ENCODE measurements around the gene DPYD.

DPYD gene

DNA sequence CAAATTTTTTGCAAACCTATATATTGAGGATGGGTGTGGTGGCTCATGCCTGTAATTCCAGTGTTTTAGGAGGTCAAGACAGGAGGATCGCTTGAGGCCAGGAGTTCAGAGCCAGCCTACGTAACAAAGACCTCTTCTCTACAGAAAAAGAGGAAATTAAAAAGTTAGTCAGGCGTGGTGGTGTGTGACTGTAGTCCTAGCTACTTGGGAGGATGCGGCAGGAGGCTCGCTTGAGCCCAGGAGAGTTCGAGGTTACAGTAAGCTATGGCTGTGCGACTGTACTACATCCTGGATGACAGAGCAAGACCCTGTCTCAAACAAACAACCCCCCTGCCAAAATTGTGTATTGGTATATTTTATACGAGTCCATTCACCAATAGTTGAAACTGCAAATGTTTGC is 589.7 kb downstream of the DPYD start:
- H3K36me3 ChIP-seq, result no peaks in the 10 kb centered on the region
- no peak for TF ChIP-seq CTCF (IDR thresholded peaks at IDR 0.05)

GRCh38 chr1:97314685-97315084 is 606.1 kb downstream of the DPYD start:
- no peaks in the 10 kb centered on the region for H3K27me3 ChIP-seq
- H3K27ac ChIP-seq, result no peak overlapping the region
- intact Hi-C loops (cut with DNase I; ENCODE audit: low total_unique reads), result no loop called here
- no peak for DNase-seq
- no peak overlapping the region for H3K4me3 ChIP-seq
- H3K36me3 ChIP-seq, result no peaks in the 10 kb centered on the region
- no peak for TF ChIP-seq CTCF (IDR thresholded peaks at IDR 0.05)
- no peaks in the 10 kb centered on the region for H3K9me3 ChIP-seq
- H3K4me1 ChIP-seq, result no peaks in the 10 kb centered on the region

More for the DNA sequence above, 589.7 kb downstream of the DPYD start:
- no peaks in the 10 kb centered on the region for H3K9me3 ChIP-seq
- DNase-seq, result no peak
- no peaks in the 10 kb centered on the region for H3K27me3 ChIP-seq
- no peaks in the 10 kb centered on the region for H3K4me1 ChIP-seq
- intact Hi-C loops (cut with DNase I; ENCODE audit: low total_unique reads), result no loop called here
- H3K27ac ChIP-seq, result no peak overlapping the region
- H3K4me3 ChIP-seq, result no peak overlapping the region

DNA sequence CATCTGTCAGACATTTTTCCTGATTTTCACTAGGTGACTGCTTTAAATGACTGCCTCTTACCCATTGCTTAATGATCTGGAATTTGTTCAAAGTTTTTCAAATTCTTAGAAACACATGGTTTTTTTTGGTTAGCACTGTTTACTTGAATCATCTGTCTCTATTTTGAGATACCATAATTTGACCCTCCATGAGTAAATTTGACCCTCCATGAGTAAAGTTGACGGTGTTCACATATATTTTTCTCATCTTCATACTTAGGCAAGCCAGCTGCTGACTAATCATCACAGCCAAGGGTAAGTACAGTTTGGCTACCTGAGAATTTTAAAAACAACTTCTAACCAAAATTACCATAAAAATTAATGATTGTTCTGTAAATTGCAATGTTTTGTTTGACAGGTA is 612.7 kb downstream of the DPYD start:
- intact Hi-C loops (cut with DNase I; ENCODE audit: low total_unique reads), result no loop called here
- Histone ChIP-seq H3K27me3 (no peaks in the 10 kb centered on the region), H3K9me3 (no peaks in the 10 kb centered on the region), H3K36me3 (peaks cover 0 to 6% (median 0%) of the 10 kb centered on the region in 3 donors), H3K4me1 (no peaks in the 10 kb centered on the region), H3K27ac (no peak overlapping the region), H3K4me3 (no peak overlapping the region)
- no peak for TF ChIP-seq CTCF (IDR thresholded peaks at IDR 0.05)
- DNase-seq, result no peak

DNA sequence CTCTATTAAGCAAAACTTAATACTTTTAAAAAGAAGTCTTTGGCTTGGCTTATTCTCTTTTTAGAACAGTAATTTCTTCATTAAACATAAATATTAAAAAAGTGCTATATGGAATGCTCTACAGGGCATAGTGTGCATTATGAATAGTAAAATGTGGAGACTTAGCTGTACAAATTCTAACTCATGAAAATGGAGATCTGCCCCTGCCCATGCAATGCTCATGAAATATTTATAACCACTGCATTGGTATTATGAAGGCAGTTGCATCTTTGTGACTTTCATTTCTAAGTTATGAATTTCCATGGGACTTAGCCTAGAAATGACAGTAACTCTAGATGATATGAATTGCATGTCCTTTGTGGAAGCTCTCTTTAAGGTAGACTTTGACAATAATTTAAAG is 613.3 kb downstream of the DPYD start:
- no peak for TF ChIP-seq CTCF (IDR thresholded peaks at IDR 0.05)

DNA sequence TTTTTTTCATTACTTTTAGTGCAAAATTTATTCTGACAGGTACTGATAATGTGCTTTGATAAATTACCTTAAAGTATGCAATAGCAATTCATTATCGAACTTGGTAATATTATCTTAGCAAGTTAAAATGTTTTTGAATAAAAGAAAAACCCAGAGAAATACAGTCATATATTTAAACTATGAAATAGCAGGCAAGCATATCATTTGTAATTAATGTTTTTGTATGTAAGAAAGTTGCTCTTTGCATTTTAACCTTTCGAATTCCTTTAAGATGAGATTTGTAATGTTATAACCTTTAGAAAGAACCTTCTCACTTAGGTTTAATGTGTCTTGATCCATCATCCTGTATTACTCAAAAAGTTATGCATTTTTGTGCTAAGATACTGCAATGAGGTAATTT is 613.7 kb downstream of the DPYD start:
- peaks cover 0 to 6% (median 0%) of the 10 kb centered on the region in 3 donors for H3K36me3 ChIP-seq
- H3K9me3 ChIP-seq, result no peaks in the 10 kb centered on the region
- no peak overlapping the region for H3K4me3 ChIP-seq
- no peak for TF ChIP-seq CTCF (IDR thresholded peaks at IDR 0.05)
- no peaks in the 10 kb centered on the region for H3K27me3 ChIP-seq
- H3K27ac ChIP-seq, result no peak overlapping the region
- intact Hi-C loops (cut with DNase I; ENCODE audit: low total_unique reads), result no loop called here
- DNase-seq, result no peak
- no peaks in the 10 kb centered on the region for H3K4me1 ChIP-seq

More for the DNA sequence above, 613.3 kb downstream of the DPYD start:
- Histone ChIP-seq H3K27ac (no peak overlapping the region), H3K27me3 (no peaks in the 10 kb centered on the region), H3K36me3 (peaks cover 0 to 6% (median 0%) of the 10 kb centered on the region in 3 donors), H3K4me3 (no peak overlapping the region), H3K4me1 (no peaks in the 10 kb centered on the region), H3K9me3 (no peaks in the 10 kb centered on the region)
- DNase-seq, result no peak
- intact Hi-C loops (cut with DNase I; ENCODE audit: low total_unique reads), result no loop called here

DNA sequence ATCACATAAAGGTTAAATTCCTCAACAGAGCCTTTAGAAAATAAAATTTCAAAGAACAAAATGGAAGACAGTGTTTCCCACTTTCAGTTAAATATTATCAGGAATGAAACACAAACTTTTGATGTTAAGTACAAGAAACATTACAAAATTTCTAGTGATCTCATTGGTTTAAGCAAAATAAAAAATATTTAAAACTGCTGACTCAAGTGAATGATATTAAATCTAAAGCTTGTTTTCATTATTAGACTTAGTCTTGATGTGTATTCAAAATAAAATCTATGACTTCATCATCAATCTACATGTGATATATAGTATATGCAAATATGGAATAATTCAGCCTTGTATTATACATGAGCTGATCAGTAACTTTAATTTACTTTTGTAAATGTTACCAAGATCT is 614.3 kb downstream of the DPYD start:
- DNase-seq, result no peak
- peaks cover 0 to 6% (median 0%) of the 10 kb centered on the region in 3 donors for H3K36me3 ChIP-seq
- no peaks in the 10 kb centered on the region for H3K4me1 ChIP-seq
- no peak overlapping the region for H3K27ac ChIP-seq
- TF ChIP-seq CTCF (IDR thresholded peaks at IDR 0.05), result no peak
- H3K4me3 ChIP-seq, result no peak overlapping the region
- H3K9me3 ChIP-seq, result no peaks in the 10 kb centered on the region
- H3K27me3 ChIP-seq, result no peaks in the 10 kb centered on the region
- intact Hi-C loops (cut with DNase I; ENCODE audit: low total_unique reads), result no loop called here
